Stimulated activated CD4-positive, alpha-beta T cell treated with anti-CD3 and anti-CD28 coated beads, Interleukin-15, amount 100 ng/mL, for 24 hours (primary cell): Measurements from ENCODE around the gene KRT78.
A peak's percentile ranks its signal among the peaks of the same experiment; 100 is the strongest.

Source experiments
- DNase-seq: peaks from one replicate; pipeline ENCODE4 v3.0.0-alpha.2; 2020

The KRT78 gene

DNA sequence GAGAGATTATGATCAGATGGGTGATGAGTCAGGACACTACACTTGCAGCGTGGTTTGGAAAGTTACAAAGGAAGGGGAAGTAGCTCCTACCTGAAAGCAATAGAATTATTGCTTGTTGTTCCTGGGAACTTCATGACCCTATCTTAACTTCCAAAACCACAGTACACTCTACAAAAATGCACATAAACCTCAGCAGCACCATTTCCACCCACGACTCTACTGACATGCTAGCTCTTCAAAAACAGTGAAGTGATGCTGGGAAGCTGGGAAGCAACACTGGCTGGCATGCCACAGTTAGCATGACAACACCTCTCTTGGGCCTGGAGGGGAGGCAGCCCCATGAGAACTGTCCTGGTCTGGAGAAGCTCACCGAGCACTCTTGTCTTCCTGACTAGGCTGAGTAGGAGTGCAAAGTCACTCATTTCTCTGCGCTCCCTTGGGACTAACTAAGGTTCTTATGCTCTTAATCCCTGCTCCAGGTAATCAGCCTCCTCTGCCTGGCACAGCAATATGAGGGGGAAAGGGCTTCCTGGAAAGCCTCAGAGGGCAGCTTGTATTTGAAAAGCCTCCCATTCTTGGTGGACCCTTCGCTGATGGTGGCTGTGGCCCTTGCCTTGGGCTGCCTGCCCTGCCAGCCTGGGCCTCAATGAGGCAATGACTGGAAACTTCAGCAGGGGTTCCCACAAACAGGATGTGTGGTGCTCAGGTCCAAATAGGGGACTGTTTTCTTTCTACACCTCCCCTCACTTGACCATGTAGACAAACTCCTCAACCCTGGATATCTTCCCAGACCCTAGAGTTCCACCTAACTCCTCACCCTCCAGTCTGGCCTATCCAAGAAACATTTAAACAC, 54.1 kb downstream of the KRT78 start:
- no peak for DNase-seq

DNA sequence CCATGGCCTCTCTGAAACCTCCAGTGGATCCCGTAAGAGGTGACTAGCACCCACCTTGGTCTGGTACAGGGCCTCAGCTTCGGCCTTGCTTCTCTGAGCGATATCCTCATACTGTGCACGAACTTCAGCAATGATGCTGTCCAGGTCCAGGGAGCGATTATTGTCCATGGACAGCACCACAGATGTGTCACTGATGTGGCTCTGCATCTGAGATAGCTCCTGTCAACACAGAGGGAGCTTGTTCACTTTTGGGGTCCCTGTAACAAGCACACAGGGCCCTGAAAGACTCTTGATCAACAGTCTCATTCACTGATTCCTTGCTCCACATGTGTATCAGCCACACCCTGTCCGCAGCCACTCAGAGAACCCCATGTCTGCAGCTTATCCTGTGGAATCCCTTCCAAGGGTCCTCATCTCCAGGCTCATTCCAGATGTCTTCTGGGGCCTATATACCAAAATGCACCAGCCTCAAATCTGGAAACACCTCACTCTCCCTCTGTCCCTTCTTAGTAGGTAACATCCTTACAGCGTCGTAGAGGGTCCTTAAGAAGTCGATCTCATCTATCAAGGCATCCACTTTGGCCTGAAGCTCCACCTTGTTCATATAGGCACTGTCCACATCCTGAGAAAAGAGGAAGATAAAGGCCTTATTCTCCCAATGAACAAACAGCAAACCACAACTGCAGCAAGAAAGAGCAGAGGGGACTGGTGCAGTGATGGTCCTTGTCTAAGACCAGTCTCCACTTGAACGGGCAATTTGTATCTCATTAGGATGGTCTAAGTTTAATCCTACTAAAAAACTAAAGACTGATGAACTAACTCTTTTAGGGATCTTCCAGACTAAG, 56.4 kb downstream of the KRT78 start:
- no peak for DNase-seq

GRCh38 chr12:52791271-52792184, 57.3 kb downstream of the KRT78 start:
- DNase-seq = no peak

GRCh38 chr12:52790427-52791270, 58.1 kb downstream of the KRT78 start:
- DNase-seq = no peak

DNA sequence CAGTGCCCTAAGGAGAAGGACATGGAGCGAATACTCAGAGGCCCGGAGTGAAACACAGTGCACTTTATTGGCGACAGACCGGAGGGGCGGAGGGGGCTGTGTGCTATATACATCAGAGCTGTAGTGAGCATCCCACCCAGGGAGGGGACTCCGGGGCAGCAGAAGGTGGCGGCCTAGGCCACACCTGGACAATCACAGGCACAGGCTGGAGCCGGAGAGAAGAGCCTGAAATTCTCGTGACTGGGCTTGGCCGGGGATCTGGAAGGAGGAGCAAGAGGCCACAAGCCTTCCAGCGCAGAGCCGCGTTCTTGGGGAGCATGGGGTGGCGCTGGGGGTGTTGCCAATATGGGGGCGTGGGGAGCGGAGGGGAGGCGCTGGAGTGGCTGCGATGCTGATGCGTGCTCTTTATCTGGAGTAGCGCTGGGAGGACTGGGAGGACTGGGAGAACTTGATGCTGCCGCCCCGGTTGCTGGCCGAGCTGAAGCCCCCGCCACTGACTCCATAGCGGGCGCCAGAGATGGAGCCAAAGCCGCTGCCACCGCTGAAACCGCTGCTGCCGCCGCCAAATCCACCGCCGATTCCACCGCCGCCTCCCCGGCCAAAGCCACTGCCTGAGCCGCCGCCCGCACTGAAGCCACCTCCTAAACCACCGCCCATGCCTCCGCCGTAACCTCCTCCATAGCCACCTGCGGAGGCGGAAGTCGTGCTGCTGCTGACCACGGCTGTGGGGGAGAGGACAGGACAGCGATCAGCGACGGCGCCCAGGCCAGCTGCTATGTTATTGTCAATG, 59.0 kb downstream of the KRT78 start:
- peak; percentile 18 for DNase-seq

GRCh38 chr12:52788876-52789636, 59.7 kb downstream of the KRT78 start:
- DNase-seq = no peak

DNA sequence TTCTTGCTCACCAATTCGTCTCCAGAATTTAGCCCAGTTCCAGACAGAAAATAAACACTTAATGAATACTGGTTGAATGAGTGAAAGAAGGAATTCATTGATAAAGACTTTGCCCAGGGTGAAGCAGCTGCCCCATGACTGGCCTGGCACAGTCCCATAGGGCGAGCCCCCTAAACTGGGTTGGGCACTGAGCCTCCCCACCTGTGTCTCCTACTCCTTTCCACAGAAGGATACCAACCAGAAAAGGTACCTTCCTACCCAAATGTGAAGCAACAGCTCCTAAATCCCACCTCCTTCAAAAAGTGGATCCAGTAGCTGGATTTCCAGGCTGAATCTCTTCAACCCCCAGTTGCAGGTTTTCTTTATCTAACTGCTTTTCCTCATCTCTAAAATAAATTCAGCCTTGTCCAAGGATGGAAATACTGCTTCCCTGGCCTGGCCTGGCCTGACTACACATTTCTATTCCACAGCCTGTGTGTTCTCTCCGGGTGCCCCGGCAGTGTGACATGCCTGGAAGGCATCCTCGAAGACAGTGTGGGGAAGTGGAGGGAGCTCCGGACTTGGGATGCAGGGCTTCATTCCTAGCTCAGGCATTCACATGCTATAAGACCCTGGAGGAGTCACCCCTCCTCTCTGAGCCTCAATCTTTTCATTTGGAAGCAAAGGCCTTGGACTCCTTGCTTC, 60.5 kb downstream of the KRT78 start:
- DNase-seq = no peak
